ENCODE results near the gene DHRS7C.

Gene DHRS7C

DNA sequence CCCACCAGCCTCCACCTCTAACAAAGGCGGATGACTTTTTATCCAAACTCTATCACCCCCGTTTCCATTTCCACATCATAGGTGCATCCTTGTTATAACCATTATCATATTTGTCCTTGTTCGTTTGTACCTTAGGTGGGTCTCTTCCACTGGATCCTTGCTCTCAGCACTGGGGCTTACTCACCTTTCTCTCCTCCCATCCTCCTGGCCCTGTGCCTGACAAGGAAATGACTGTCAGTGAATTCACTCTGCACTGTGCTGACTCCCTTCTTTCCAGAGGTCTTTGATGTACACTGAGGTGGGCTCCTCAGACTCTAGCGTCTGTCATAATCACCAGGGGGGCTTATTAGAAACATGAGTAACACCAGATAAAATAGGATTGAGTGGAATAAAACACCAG, 27.4 kb upstream of the DHRS7C start:
- no peak for DNase-seq (ENCODE audit: extremely low read depth, low read depth)
- TF ChIP-seq, protein P1, sequence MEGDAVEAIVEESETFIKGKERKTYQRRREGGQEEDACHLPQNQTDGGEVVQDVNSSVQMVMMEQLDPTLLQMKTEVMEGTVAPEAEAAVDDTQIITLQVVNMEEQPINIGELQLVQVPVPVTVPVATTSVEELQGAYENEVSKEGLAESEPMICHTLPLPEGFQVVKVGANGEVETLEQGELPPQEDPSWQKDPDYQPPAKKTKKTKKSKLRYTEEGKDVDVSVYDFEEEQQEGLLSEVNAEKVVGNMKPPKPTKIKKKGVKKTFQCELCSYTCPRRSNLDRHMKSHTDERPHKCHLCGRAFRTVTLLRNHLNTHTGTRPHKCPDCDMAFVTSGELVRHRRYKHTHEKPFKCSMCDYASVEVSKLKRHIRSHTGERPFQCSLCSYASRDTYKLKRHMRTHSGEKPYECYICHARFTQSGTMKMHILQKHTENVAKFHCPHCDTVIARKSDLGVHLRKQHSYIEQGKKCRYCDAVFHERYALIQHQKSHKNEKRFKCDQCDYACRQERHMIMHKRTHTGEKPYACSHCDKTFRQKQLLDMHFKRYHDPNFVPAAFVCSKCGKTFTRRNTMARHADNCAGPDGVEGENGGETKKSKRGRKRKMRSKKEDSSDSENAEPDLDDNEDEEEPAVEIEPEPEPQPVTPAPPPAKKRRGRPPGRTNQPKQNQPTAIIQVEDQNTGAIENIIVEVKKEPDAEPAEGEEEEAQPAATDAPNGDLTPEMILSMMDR (IDR thresholded peaks at IDR 0.05; ENCODE audit: low read depth, low read length, missing control alignments), result no peak
- H3K4me3 ChIP-seq (replicated peaks; ENCODE audit: low read depth, low read length), result no peak overlapping the region

- TF ChIP-seq, protein P1 (IDR thresholded peaks at IDR 0.05; ENCODE audit: low read depth, low read length, missing control alignments), result no peak
- DNase-seq (ENCODE audit: extremely low read depth, low read depth), result no peak
Observed at GRCh38 chr17:9817086-9817485, 25.7 kb upstream of the DHRS7C start.

GRCh38 chr17:9816472-9816871, 25.1 kb upstream of the DHRS7C start:
- TF ChIP-seq, protein P1 (IDR thresholded peaks at IDR 0.05; ENCODE audit: low read depth, low read length, missing control alignments), result no peak

More at GRCh38 chr17:9817086-9817485, 25.7 kb upstream of the DHRS7C start:
- H3K4me3 ChIP-seq (replicated peaks; ENCODE audit: low read depth, low read length), result no peak overlapping the region

DNA sequence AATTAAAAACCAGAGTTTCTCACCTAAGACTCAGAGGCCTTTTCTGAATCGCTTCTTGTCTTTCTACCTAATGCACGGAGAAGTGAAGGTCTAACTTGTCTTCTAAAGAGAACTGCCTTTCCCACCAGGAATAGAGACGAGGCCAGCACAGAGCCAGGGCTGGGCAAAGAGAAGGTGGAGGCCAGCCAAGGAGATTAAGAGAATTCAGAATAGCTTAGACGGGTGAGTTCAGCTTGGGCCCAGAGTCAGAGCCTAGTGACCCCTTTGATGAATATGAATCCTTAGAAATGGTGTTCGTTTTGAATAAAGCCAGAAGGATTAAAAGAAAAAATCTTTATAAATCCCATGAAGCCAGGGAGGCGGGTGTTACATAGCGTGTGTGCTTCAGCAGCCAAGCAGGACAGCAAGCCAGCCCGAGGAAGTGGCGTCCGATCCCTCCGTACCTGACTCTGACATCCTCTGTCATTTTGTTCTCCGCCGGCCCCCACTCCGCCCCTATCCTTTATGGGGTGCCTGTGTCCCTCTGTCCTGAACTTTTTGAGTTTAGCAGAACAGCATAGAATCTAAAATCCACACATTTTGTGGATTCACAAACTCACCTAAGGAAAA, 23.0 kb upstream of the DHRS7C start:
- DNase-seq (ENCODE audit: extremely low read depth, low read depth), result no peak
- no peak overlapping the region for H3K4me3 ChIP-seq (replicated peaks; ENCODE audit: low read depth, low read length)
- TF ChIP-seq, protein P1 (IDR thresholded peaks at IDR 0.05; ENCODE audit: low read depth, low read length, missing control alignments), result no peak

More at GRCh38 chr17:9816472-9816871, 25.1 kb upstream of the DHRS7C start:
- DNase-seq (ENCODE audit: extremely low read depth, low read depth), result no peak
- no peak overlapping the region for H3K4me3 ChIP-seq (replicated peaks; ENCODE audit: low read depth, low read length)

GRCh38 chr17:9813166-9813565, 21.8 kb upstream of the DHRS7C start:
- no peak for DNase-seq (ENCODE audit: extremely low read depth, low read depth)
- no peak overlapping the region for H3K4me3 ChIP-seq (replicated peaks; ENCODE audit: low read depth, low read length)
- TF ChIP-seq, protein P1 (IDR thresholded peaks at IDR 0.05; ENCODE audit: low read depth, low read length, missing control alignments), result no peak

DNA sequence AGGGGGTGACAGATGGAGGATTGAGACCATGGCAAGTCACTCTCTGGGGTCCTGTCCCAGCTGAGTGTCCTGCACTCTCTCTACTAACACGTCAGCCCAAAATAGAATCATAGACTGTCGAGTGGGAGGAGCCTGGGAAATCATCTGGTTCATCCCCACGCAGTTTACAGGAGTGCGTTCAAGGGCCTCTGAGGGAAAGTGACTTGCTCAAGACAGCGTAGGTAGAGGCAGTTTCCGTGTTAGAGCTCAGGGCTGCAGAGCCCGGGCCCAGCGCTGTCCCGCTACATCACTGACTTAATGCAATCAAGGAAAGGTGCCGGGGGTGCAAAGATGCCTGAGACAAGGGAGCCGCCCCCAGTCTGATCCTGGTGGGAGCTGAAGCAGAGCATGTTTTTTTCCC, 20.1 kb upstream of the DHRS7C start:
- TF ChIP-seq, protein P1 (IDR thresholded peaks at IDR 0.05; ENCODE audit: low read depth, low read length, missing control alignments), result no peak
- H3K4me3 ChIP-seq (replicated peaks; ENCODE audit: low read depth, low read length), result no peak overlapping the region
- no peak for DNase-seq (ENCODE audit: extremely low read depth, low read depth)

DNA sequence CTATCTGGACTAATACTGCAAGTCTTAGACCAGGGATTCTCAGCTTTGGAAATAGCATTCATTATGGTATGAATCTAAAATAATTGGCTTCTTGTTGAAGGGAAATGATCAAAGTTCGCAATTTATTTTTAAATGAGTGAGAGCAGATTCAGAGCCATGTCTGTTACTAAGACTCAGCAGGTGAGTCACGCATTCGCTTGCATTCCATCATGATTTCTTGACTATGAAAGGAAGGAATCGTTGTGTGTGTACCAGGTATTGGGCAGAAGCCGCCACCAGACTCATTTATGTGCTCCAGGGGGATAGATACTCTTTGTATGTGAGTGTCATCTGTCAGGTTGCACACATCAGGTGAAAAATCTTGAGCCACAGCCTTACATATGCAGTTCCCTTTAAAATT, 19.7 kb upstream of the DHRS7C start:
- no peak overlapping the region for H3K4me3 ChIP-seq (replicated peaks; ENCODE audit: low read depth, low read length)
- no peak for DNase-seq (ENCODE audit: extremely low read depth, low read depth)
- TF ChIP-seq, protein P1 (IDR thresholded peaks at IDR 0.05; ENCODE audit: low read depth, low read length, missing control alignments), result no peak

All from HFF-Myc (cell line).